ENCODE measurements around the gene CCDC127.

CCDC127 gene

GRCh38 chr5:157126-157715 lies 60.7 kb downstream of the CCDC127 start:
- no peak for DNase-seq (ENCODE audit: low read depth)

GRCh38 chr5:156411-157072 lies 61.4 kb downstream of the CCDC127 start:
- DNase-seq (ENCODE audit: low read depth), result no peak

GRCh38 chr5:155651-156410 lies 62.1 kb downstream of the CCDC127 start:
- DNase-seq (ENCODE audit: low read depth), result no peak

- DNase-seq (ENCODE audit: low read depth), result no peak
These were observed 63.1 kb downstream of the CCDC127 start for GRCh38 chr5:154826-155225.

GRCh38 chr5:154236-154635 lies 63.7 kb downstream of the CCDC127 start:
- DNase-seq (ENCODE audit: low read depth), result no peak

GRCh38 chr5:153256-153655 lies 64.7 kb downstream of the CCDC127 start:
- no peak for DNase-seq (ENCODE audit: low read depth)

- DNase-seq (ENCODE audit: low read depth), result no peak
These were observed 65.9 kb downstream of the CCDC127 start for GRCh38 chr5:152077-152476.

- DNase-seq (ENCODE audit: low read depth), result no peak
These were observed 67.2 kb downstream of the CCDC127 start for GRCh38 chr5:150746-151145.

- DNase-seq (ENCODE audit: low read depth), result no peak
These were observed 68.0 kb downstream of the CCDC127 start for GRCh38 chr5:149745-150485.

- no peak for DNase-seq (ENCODE audit: low read depth)
These were observed 70.2 kb downstream of the CCDC127 start for GRCh38 chr5:147751-148150.
